Aorta (tissue), 5 donors: ENCODE measurements around the gene NBEA. TPM values are rescaled to one million over a fixed set of nuclear protein-coding genes. Genes with fewer than 3 reads are reported as not detected.

ENCODE experiments used
- ATAC-seq: fragments of 200-7000 bp; cut with Tn5 transposase; one replicate; pipeline ENCODE4 v1.9.1; 2022; ENCODE audit warnings: moderate library complexity; ENCODE audit not compliant: low FRiP score
- DNase-seq, 2 donors: peaks; one replicate each; pipeline ENCODE4 v3.0.0-alpha.2; 2020
- H3K27ac ChIP-seq, 2 donors: one replicate each; pipeline ENCODE4 v1.5.1; 2013; ENCODE audit warnings: low read length in 2 of 2, mild to moderate bottlenecking in 2 of 2, moderate library complexity in 2 of 2, control low read depth in 1 of 2, inconsistent platforms in 1 of 2, low read depth in 1 of 2
- H3K27me3 ChIP-seq, 2 donors: one replicate each; pipeline ENCODE4 v1.6.1; 2013; ENCODE audit warnings: control low read depth in 1 of 2, low read length in 1 of 2, mild to moderate bottlenecking in 1 of 2, moderate library complexity in 1 of 2; ENCODE audit not compliant: insufficient read depth in 2 of 2, control insufficient read depth in 1 of 2
- H3K36me3 ChIP-seq, 2 donors: one replicate each; pipeline ENCODE4 v1.6.1; 2013; ENCODE audit warnings: control low read depth in 1 of 2, low read length in 1 of 2, mild to moderate bottlenecking in 1 of 2; ENCODE audit not compliant: insufficient read depth in 2 of 2, control insufficient read depth in 1 of 2
- H3K4me1 ChIP-seq, 2 donors: one replicate each; pipeline ENCODE4 v1.6.1; 2013; ENCODE audit warnings: low read length in 2 of 2, control low read depth in 1 of 2, mild to moderate bottlenecking in 1 of 2, moderate library complexity in 1 of 2; ENCODE audit not compliant: insufficient read depth in 2 of 2, control insufficient read depth in 1 of 2
- H3K4me3 ChIP-seq, 2 donors: one replicate each; pipeline ENCODE4 v1.5.1; 2013; ENCODE audit warnings: low read length in 2 of 2, control low read depth in 1 of 2, mild to moderate bottlenecking in 1 of 2
- H3K9me3 ChIP-seq: one replicate; pipeline ENCODE4 v1.6.1; 2013; ENCODE audit warnings: mild to moderate bottlenecking, low read length; ENCODE audit not compliant: control insufficient read depth
- WGBS, 2 donors: extraction: QIAGEN DNeasy Blood & Tissue Kit; methylation state at CpG; one replicate each; pipeline ENCODE4 v1.1.7; 2013; 5-methylcytosine and 5-hydroxymethylcytosine counted together
- intact Hi-C, 2 donors: fragments of 100-400 bp; cut with DNase I; formaldehyde crosslinking; loops; one replicate each; pipeline versions ENCODE4 v1.14.2 to v1.15.0; 2022
- polyA plus RNA-seq, 2 donors: library from polyadenylated mRNA; stranded (reverse); fragments of 200-250 nt; gene quantifications; one replicate each; pipeline ENCODE4 v1.2.3, GENCODE V29; 2013
- total RNA-seq, 2 donors: library from RNA; stranded (reverse); fragmentation: NEBNext Ultra II Directional; extraction: Animal tissue kit (Norgen Biotek cat#: 25700); gene quantifications; one replicate each; pipeline ENCODE4 v1.2.1, GENCODE V29; 2021
- donor health status: healthy with polysubstance abuse.
- donor health status: Bipolar disorder and iron deficiency.
- donor health status: DM: no; HTN: no; CAD: no.
- donor health status: DM: no; HTN: no; CAD: no.
- donor health status: DM: yes; HTN: yes; CAD: no.

NBEA gene
- total and polyA plus RNA-seq, 4 donors: 1.9 to 14.7 (median 8.8) TPM

DNA sequence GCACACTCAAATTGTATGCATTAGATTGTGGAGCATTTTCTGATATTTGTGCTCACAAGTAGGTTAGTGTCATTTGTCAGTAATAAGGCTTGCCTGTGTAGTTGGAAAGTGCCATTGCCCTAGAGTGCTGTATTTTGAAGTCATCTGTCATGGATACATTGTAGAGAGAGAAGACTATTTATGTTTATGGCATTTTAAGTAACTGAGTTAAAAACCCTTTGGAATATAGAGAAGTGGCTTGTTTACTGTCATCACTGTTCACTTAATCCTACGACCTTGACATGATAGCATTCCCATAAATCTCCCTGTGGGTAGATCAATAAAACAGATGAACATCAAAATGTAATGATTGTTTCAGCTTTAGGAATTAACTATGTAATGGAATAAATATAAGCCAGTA lies 423.8 kb downstream of the NBEA start:
- WGBS, 2 donors: 54 to 67% methylated on average over 1 of the region's 1 CpG
- ATAC-seq: no peak

GRCh38 chr13:35367586-35367985 lies 425.5 kb downstream of the NBEA start:
- H3K36me3 ChIP-seq: no peaks in the 10 kb centered on the region
- H3K27ac ChIP-seq: no peak overlapping the region
- intact Hi-C loops: no loop called here
- H3K9me3 ChIP-seq: no peaks in the 10 kb centered on the region
- 68 to 83% methylated on average over 2 of the region's 2 CpGs for WGBS, 2 donors
- H3K4me1 ChIP-seq: no peaks in the 10 kb centered on the region
- DNase-seq (no peak), ATAC-seq (no peak)
- no peaks in the 10 kb centered on the region for H3K27me3 ChIP-seq
- no peak overlapping the region for H3K4me3 ChIP-seq

More for the DNA sequence above, 423.8 kb downstream of the NBEA start:
- no peaks in the 10 kb centered on the region for H3K4me1 ChIP-seq
- no peak for DNase-seq
- intact Hi-C loops: no loop called here
- no peaks in the 10 kb centered on the region for H3K9me3 ChIP-seq
- no peaks in the 10 kb centered on the region for H3K36me3 ChIP-seq
- H3K27ac ChIP-seq: no peak overlapping the region
- H3K27me3 ChIP-seq: no peaks in the 10 kb centered on the region
- H3K4me3 ChIP-seq: no peak overlapping the region

DNA sequence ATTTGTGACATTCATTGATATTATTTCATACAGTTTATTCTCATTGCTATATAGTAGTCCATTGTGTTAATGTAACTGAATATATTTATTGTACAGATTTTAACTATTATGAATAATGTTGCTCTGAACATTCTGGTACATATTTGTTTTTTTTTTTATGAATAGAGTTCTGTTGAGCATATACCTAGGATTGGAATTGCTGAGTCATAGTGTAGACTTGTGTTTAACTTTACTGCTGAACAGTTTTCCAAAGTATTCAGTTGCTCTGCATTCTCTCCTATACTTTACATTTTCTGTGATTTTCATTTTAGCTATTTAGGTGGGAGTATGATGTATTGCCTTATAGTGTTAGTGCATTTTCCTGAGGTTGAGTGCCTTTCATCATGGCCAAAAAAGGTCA lies 436.9 kb downstream of the NBEA start:
- no peaks in the 10 kb centered on the region for H3K4me1 ChIP-seq
- H3K27ac ChIP-seq: no peak overlapping the region
- no peak for ATAC-seq
- H3K4me3 ChIP-seq: no peak overlapping the region
- no peaks in the 10 kb centered on the region for H3K27me3 ChIP-seq
- intact Hi-C loops: no loop called here
- DNase-seq: no peak
- no peaks in the 10 kb centered on the region for H3K36me3 ChIP-seq
- no peaks in the 10 kb centered on the region for H3K9me3 ChIP-seq

- Histone ChIP-seq H3K4me1 (no peaks in the 10 kb centered on the region), H3K9me3 (no peaks in the 10 kb centered on the region), H3K4me3 (no peak overlapping the region), H3K27ac (no peak overlapping the region), H3K27me3 (no peaks in the 10 kb centered on the region), H3K36me3 (no peaks in the 10 kb centered on the region)
- ATAC-seq (no peak), DNase-seq (no peak)
- intact Hi-C loops: no loop called here
These were observed 437.6 kb downstream of the NBEA start for GRCh38 chr13:35379663-35380062.

- Histone ChIP-seq H3K4me3 (no peak overlapping the region), H3K4me1 (no peaks in the 10 kb centered on the region), H3K27me3 (no peaks in the 10 kb centered on the region), H3K27ac (no peak overlapping the region), H3K9me3 (no peaks in the 10 kb centered on the region), H3K36me3 (no peaks in the 10 kb centered on the region)
- intact Hi-C loops: no loop called here
- WGBS, 2 donors: 75 to 87% methylated on average over 6 of the region's 6 CpGs
- DNase-seq (no peak), ATAC-seq (no peak)
These were observed 445.7 kb downstream of the NBEA start for GRCh38 chr13:35387682-35388250.

DNA sequence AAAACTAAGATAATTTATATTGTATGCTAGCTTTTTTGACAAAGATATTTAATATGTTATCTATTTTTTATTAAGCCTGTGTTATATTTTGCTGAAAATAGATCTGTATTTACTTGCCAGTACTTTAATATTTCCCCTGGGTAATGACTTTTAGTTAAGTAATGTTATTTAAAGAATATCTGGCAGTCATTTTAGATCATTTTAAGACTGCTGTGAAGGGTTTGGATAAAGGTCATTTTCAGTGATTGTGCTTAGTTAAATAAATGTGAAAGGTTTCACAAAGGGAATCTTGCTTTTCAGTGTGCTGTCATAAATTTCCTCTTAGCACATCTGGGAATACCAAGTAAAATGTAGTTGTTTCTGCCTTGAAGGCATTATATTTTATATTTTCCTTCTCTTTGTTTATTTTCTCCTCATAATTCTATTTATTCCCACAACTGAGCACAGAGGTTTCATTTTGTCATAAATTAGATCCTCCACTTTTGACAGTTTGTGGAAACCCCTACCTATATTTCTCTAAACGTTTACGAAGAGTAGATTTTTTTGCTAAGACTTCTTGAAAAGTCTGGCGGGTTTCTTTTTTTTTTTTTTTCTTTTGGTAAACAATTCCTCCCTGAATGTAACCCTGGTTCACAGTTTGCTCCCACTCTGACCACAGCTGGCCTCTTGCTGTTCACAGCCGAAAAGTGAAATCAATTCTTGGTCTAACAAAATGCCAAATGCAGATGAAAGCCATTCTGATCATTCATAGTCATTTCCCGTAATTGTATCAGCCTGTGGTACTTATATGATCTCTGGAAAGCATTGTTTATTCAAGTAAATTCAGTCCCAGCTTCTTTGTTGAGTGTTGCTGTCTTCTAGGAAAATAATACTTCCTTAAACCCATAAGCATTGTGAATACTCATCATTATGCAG lies 446.6 kb downstream of the NBEA start:
- H3K4me1 ChIP-seq: no peaks in the 10 kb centered on the region
- 24 to 30% methylated on average over 5 of the region's 5 CpGs for WGBS, 2 donors
- ATAC-seq: no peak
- intact Hi-C loops: no loop called here
- H3K36me3 ChIP-seq: no peaks in the 10 kb centered on the region
- no peaks in the 10 kb centered on the region for H3K9me3 ChIP-seq
- H3K27ac ChIP-seq: no peak overlapping the region
- no peak for DNase-seq
- H3K4me3 ChIP-seq: peak overlapping the region in 1 of 2 donors; percentile 18
- H3K27me3 ChIP-seq: no peaks in the 10 kb centered on the region

GRCh38 chr13:35389535-35389934 lies 447.5 kb downstream of the NBEA start:
- DNase-seq (no peak), ATAC-seq (no peak)
- H3K27me3 ChIP-seq: no peaks in the 10 kb centered on the region
- no peak overlapping the region for H3K27ac ChIP-seq
- no peaks in the 10 kb centered on the region for H3K4me1 ChIP-seq
- no peaks in the 10 kb centered on the region for H3K36me3 ChIP-seq
- intact Hi-C loops: no loop called here
- H3K9me3 ChIP-seq: no peaks in the 10 kb centered on the region
- no peak overlapping the region for H3K4me3 ChIP-seq

DNA sequence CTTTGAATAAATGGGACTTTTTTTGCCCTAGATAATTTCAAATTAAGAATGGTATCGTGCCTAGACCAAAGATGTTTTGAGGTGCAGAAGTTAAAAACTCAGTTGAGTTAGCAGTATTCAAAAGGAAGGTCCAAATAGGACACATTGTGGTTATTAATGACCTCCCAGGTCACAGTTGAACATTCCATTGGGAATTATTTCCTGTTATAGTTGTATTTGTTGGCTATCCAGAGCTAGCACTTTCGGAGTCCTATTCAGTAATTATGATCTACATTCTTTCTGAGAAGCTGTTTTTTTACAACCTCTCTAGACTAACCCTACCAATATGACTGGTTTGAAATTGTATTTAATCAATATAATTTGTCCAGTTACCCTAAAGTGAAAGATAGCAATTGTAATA lies 450.7 kb downstream of the NBEA start:
- no peak for DNase-seq
- intact Hi-C loops: no loop called here
- no peak for ATAC-seq
- Histone ChIP-seq H3K4me3 (no peak overlapping the region), H3K4me1 (no peaks in the 10 kb centered on the region), H3K36me3 (no peaks in the 10 kb centered on the region), H3K27me3 (no peaks in the 10 kb centered on the region), H3K27ac (no peak overlapping the region), H3K9me3 (no peaks in the 10 kb centered on the region)
- WGBS, 2 donors: 68 to 81% methylated on average over 2 of the region's 2 CpGs

DNA sequence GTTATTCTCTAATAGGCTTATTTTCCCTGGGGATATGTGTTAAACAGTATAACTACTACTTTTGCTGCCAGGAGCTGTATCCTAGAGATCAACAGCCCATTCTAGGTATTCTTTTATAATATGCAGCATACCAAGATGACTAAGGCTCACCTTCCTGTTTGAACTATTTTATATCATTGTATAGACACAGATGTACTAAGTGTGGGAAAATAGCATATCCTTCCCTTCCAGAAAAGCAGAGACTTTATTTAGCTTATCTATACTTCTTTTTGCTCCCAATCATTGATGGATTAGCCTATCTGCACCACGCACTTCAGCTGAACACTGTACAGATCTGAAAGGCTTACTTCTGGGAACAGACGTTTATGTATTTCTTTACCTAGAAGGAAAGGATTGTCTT lies 451.8 kb downstream of the NBEA start:
- ATAC-seq (no peak), DNase-seq (no peak)
- H3K27ac ChIP-seq: no peak overlapping the region
- no peaks in the 10 kb centered on the region for H3K27me3 ChIP-seq
- WGBS, 2 donors: 35 to 37% methylated on average over 2 of the region's 2 CpGs
- no peak overlapping the region for H3K4me3 ChIP-seq
- no peaks in the 10 kb centered on the region for H3K9me3 ChIP-seq
- intact Hi-C loops: no loop called here
- no peaks in the 10 kb centered on the region for H3K36me3 ChIP-seq
- H3K4me1 ChIP-seq: no peaks in the 10 kb centered on the region
